Endodermal cell (in vitro differentiated cells): Measurements from ENCODE around the gene UMODL1. TPM values are rescaled to one million over a fixed set of nuclear protein-coding genes. Genes with fewer than 3 reads are reported as not detected.

Experiments
- DNase-seq: peaks from one replicate; pipeline ENCODE4 v3.0.0-alpha.2; 2017
- H3K27ac ChIP-seq: 2 replicates; pipeline ENCODE4 v1.5.1; 2013; ENCODE audit warnings: mild to moderate bottlenecking, low read depth, low read length, moderate library complexity
- H3K27me3 ChIP-seq: 2 replicates; pipeline ENCODE4 v1.6.1; 2013; ENCODE audit warnings: mild to moderate bottlenecking, low read length, moderate library complexity; ENCODE audit not compliant: insufficient read depth, control insufficient read depth, poor library complexity, severe bottlenecking
- H3K36me3 ChIP-seq: 2 replicates; pipeline ENCODE4 v1.7.0; 2013; ENCODE audit warnings: mild to moderate bottlenecking, low read length, moderate library complexity; ENCODE audit not compliant: control insufficient read depth, insufficient read depth
- H3K4me1 ChIP-seq: one replicate; pipeline ENCODE4 v1.7.0; 2013; ENCODE audit warnings: low read length; ENCODE audit not compliant: control insufficient read depth, insufficient read depth
- H3K4me3 ChIP-seq: 2 replicates; pipeline ENCODE4 v1.5.1; 2013; ENCODE audit warnings: mild to moderate bottlenecking, low read length, moderate library complexity
- H3K9ac ChIP-seq: 2 replicates; pipeline ENCODE4 v1.6.1; 2013; ENCODE audit warnings: mild to moderate bottlenecking, low read length, moderate library complexity; ENCODE audit not compliant: poor library complexity, severe bottlenecking; ENCODE audit errors: extremely low read depth
- H3K9me3 ChIP-seq: 2 replicates; pipeline ENCODE4 v1.6.1; 2013; ENCODE audit warnings: mild to moderate bottlenecking, low read length, moderate library complexity; ENCODE audit not compliant: control insufficient read depth
- H3K27ac Mint-ChIP-seq: 2 replicates; pipeline ENCODE4 v1.8.0; 2020; ENCODE audit warnings: mixed read lengths
- H3K27me3 Mint-ChIP-seq: 2 replicates; pipeline ENCODE4 v1.8.0; 2021; ENCODE audit warnings: mild to moderate bottlenecking, mixed read lengths; ENCODE audit not compliant: insufficient read depth
- H3K36me3 Mint-ChIP-seq: 2 replicates; pipeline ENCODE4 v1.8.0; 2020; ENCODE audit warnings: low read depth, mixed read lengths
- H3K4me1 Mint-ChIP-seq: 2 replicates; pipeline ENCODE4 v1.8.0; 2020; ENCODE audit warnings: mixed read lengths
- H3K4me3 Mint-ChIP-seq: 2 replicates; pipeline ENCODE4 v1.8.0; 2020; ENCODE audit warnings: mild to moderate bottlenecking, moderate library complexity, mixed read lengths
- H3K9me3 Mint-ChIP-seq: 2 replicates; pipeline ENCODE4 v1.8.0; 2020; ENCODE audit warnings: mild to moderate bottlenecking, mixed read lengths
- CTCF ChIP-seq: fragments of 200-600 bp; sonication (generic); conservative IDR thresholded peaks from 2 replicates; pipeline ENCODE4 v1.5.0; 2021; ENCODE audit warnings: antibody characterized with exemption, mild to moderate bottlenecking
- WGBS, 2 experiments: methylation state at CpG; one replicate each; pipeline versions ENCODE4 v1.1.5 to v1.1.7; 2013; ENCODE audit warnings: missing lambda C conversion rate in 2 of 2, mixed read lengths in 1 of 2; ENCODE audit not compliant: insufficient coverage in 1 of 2, insufficient read length in 1 of 2; 5-methylcytosine and 5-hydroxymethylcytosine counted together
- long read RNA-seq, 4 experiments: library from polyadenylated mRNA in 2 of 4; library from RNA in 1 of 4; library from capped mRNA in 1 of 4; stranded (forward) in 3 of 4; unstranded in 1 of 4; transcript quantifications; one replicate each; pipeline ENCODE4 v2.0.0, GENCODE V29; 2020 to 2021; ENCODE audit warnings: inconsistent platforms in 1 of 4
- polyA plus RNA-seq, 2 experiments: library from polyadenylated mRNA; stranded (reverse); fragments of 50-300 nt; gene quantifications; one replicate each; pipeline ENCODE4 v1.2.3, GENCODE V29; 2013
- total RNA-seq, 2 donors: library from RNA; stranded (reverse); fragmentation: NEBNext Ultra II Directional in 1 of 2; extraction: Animal tissue kit (Norgen Biotek cat#: 25700) in 1 of 2; gene quantifications; 2 replicates in 1 of 2; 3 replicates in 1 of 2; pipeline ENCODE4 v1.2.1, GENCODE V29; 2021

The UMODL1 gene
- under 1 TPM; 0.24 to 0.49 TPM for total RNA-seq
- 0.11 TPM for polyA plus RNA-seq (2013, experiment 1 of 2)
- polyA plus RNA-seq (2013, experiment 2 of 2) = 0.46 TPM
- long read RNA-seq, experiment 1 = 0 reads
- long read RNA-seq, experiment 2, partial matches to known transcripts = 1 of 3 reads
- long read RNA-seq, experiment 2, other reads (novel, unspliced or antisense) = 2 of 3 reads
- long read RNA-seq, experiment 3, partial matches to known transcripts = 0 of 2 reads
- long read RNA-seq, experiment 3, other reads (novel, unspliced or antisense) = 2 of 2 reads
- long read RNA-seq, experiment 4, partial matches to known transcripts = 1 of 1 reads
- long read RNA-seq, experiment 4, other reads (novel, unspliced or antisense) = 0 of 1 reads

- no peak within 1 kb of the TSS for H3K27ac Mint-ChIP-seq
- no peak within 1 kb of the TSS for H3K4me3 ChIP-seq
- peaks cover 14% of the 10 kb centered on the region for H3K4me1 ChIP-seq
- peaks cover 2% of the 10 kb centered on the region for H3K36me3 Mint-ChIP-seq
- H3K4me1 Mint-ChIP-seq = peaks cover 20% of the 10 kb centered on the region
- no peak within 1 kb of the TSS for H3K9ac ChIP-seq
- TF ChIP-seq CTCF = no peak
- H3K27me3 Mint-ChIP-seq = no peaks in the 10 kb centered on the region
- H3K27me3 ChIP-seq = no peaks in the 10 kb centered on the region
- H3K4me3 Mint-ChIP-seq = no peak within 1 kb of the TSS
- H3K27ac ChIP-seq = no peak within 1 kb of the TSS
- H3K36me3 ChIP-seq = no peaks in the 10 kb centered on the region
- H3K9me3 ChIP-seq = peaks cover 5% of the 10 kb centered on the region
- DNase-seq = no peak
- whole genome bisulfite sequencing, 2 experiments = 93 to 96% methylated on average over 11 to 13 of the region's 13 CpGs
- H3K9me3 Mint-ChIP-seq = peaks cover 6% of the 10 kb centered on the region
These were observed at the start of gene UMODL1 for GRCh38 chr21:42071146-42071737. Gene UMODL1, plus strand, starts transcription at chr21:42071317. Its CDS starts 0 bp downstream, at chr21:42071317.

- TF ChIP-seq CTCF = no peak
- Histone ChIP-seq H3K9ac (no peak overlapping the region), H3K27ac (peak overlapping the region; percentile 81), H3K4me3 (no peak overlapping the region), H3K9me3 (no peaks in the 10 kb centered on the region), H3K36me3 (no peaks in the 10 kb centered on the region), H3K4me1 (peaks cover 7% of the 10 kb centered on the region), H3K27me3 (no peaks in the 10 kb centered on the region)
- 64 to 68% methylated on average over 12 to 20 of the region's 20 CpGs for WGBS, 2 experiments
- no peak overlapping the region for H3K4me3 Mint-ChIP-seq
- no peak overlapping the region for H3K27ac Mint-ChIP-seq
- H3K27me3 Mint-ChIP-seq = peaks cover 1% of the 10 kb centered on the region
- H3K9me3 Mint-ChIP-seq = no peaks in the 10 kb centered on the region
- DNase-seq = peak; percentile 79
- H3K4me1 Mint-ChIP-seq = peaks cover 9% of the 10 kb centered on the region
- no peaks in the 10 kb centered on the region for H3K36me3 Mint-ChIP-seq
These were observed 49.6 kb upstream of the UMODL1 start for GRCh38 chr21:42021371-42022090.

GRCh38 chr21:42022091-42022430 is 49.1 kb upstream of the UMODL1 start:
- peaks cover 7% of the 10 kb centered on the region for H3K4me1 ChIP-seq
- no peak overlapping the region for H3K27ac Mint-ChIP-seq
- H3K27ac ChIP-seq = peak overlapping the region; percentile 81
- H3K9ac ChIP-seq = no peak overlapping the region
- H3K4me1 Mint-ChIP-seq = peaks cover 9% of the 10 kb centered on the region
- no peak for TF ChIP-seq CTCF
- H3K27me3 Mint-ChIP-seq = peaks cover 1% of the 10 kb centered on the region
- WGBS, 2 experiments = 42 to 60% methylated on average over 11 to 12 of the region's 12 CpGs
- H3K4me3 ChIP-seq = no peak overlapping the region
- no peak overlapping the region for H3K4me3 Mint-ChIP-seq
- H3K36me3 ChIP-seq = no peaks in the 10 kb centered on the region
- DNase-seq = peak; percentile 71
- no peaks in the 10 kb centered on the region for H3K9me3 ChIP-seq
- H3K9me3 Mint-ChIP-seq = no peaks in the 10 kb centered on the region
- no peaks in the 10 kb centered on the region for H3K27me3 ChIP-seq
- H3K36me3 Mint-ChIP-seq = no peaks in the 10 kb centered on the region
